Esophagus (tissue), 2 donors: ENCODE results near the gene NSD1. TPM values are rescaled to one million over a fixed set of nuclear protein-coding genes. Genes with fewer than 3 reads are reported as not detected.
A peak's percentile ranks its signal among the peaks of the same experiment; 100 is the strongest.
"Not testable (repeated sequence)": the region's sequence is repeated elsewhere in the genome, so short reads cannot be mapped to it uniquely, and the experiment has no call there.

ENCODE experiments used
- H3K27ac ChIP-seq, 2 donors: one replicate each; pipeline ENCODE4 v1.5.1; 2013; ENCODE audit warnings: low read depth in 2 of 2, mild to moderate bottlenecking in 2 of 2, inconsistent platforms in 1 of 2, low read length in 1 of 2, moderate library complexity in 1 of 2
- H3K27me3 ChIP-seq, 2 donors: one replicate each; pipeline ENCODE4 v1.6.1; 2013; ENCODE audit warnings: low read length in 2 of 2, control low read depth in 1 of 2, mild to moderate bottlenecking in 1 of 2; ENCODE audit not compliant: insufficient read depth in 2 of 2, control insufficient read depth in 1 of 2
- H3K36me3 ChIP-seq, 2 donors: one replicate each; pipeline ENCODE4 v1.6.1; 2013; ENCODE audit warnings: low read length in 1 of 2; ENCODE audit not compliant: control insufficient read depth in 2 of 2, insufficient read depth in 2 of 2
- H3K4me1 ChIP-seq, 2 donors: one replicate each; pipeline ENCODE4 v1.6.1; 2013; ENCODE audit warnings: low read length in 1 of 2; ENCODE audit not compliant: control insufficient read depth in 2 of 2, insufficient read depth in 2 of 2
- H3K4me3 ChIP-seq, 2 donors: one replicate each; pipeline ENCODE4 v1.5.1; 2013; ENCODE audit warnings: low read length in 2 of 2, mild to moderate bottlenecking in 2 of 2, low read depth in 1 of 2, moderate library complexity in 1 of 2
- H3K9me3 ChIP-seq, 2 donors: one replicate each; pipeline ENCODE4 v1.6.1; 2013; ENCODE audit warnings: mild to moderate bottlenecking in 2 of 2, low read depth in 1 of 2, low read length in 1 of 2, moderate library complexity in 1 of 2; ENCODE audit not compliant: control insufficient read depth in 2 of 2, insufficient read depth in 1 of 2
- WGBS, 2 donors: extraction: QIAGEN DNeasy Blood & Tissue Kit; methylation state at CpG; one replicate each; pipeline ENCODE4 v1.1.7; 2013; 5-methylcytosine and 5-hydroxymethylcytosine counted together
- polyA plus RNA-seq, 2 donors: library from polyadenylated mRNA; stranded (reverse); fragments of 200-250 nt; gene quantifications; one replicate each; pipeline ENCODE4 v1.2.3, GENCODE V29; 2013
- donor health status: healthy with polysubstance abuse.
- donor health status: Bipolar disorder and iron deficiency.

NSD1 gene
- polyA plus RNA-seq, 2 donors: 7.4 to 8.7 TPM

DNA sequence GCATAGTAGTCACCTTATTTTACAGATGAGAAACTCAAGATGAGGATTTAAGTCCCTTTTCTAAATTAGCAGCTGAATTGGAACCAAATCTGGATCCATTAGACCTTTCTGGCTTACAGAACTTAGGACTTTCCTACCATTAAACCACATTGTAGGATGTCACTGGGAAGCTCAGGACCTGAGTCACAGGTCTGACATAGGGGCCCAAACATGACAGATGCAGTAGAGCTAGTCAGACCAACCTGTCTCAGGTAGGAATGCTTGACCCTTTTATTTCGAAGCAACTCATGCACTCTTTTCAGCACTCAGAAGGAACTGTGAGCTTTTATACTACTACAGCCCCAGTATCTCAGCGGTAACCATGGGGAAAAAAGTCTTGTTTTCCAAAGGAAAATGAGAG lies 167.4 kb downstream of the NSD1 start:
- H3K4me3 ChIP-seq: no peak overlapping the region
- peaks cover 6 to 15% of the 10 kb centered on the region in 2 donors for H3K4me1 ChIP-seq
- 72 to 80% methylated on average over 2 of the region's 2 CpGs for WGBS, 2 donors
- peak overlapping the region; percentile 88 to 99 for H3K27ac ChIP-seq
- H3K9me3 ChIP-seq: no peaks in the 10 kb centered on the region
- peaks cover 0 to 3% of the 10 kb centered on the region in 2 donors for H3K36me3 ChIP-seq
- no peaks in the 10 kb centered on the region for H3K27me3 ChIP-seq

DNA sequence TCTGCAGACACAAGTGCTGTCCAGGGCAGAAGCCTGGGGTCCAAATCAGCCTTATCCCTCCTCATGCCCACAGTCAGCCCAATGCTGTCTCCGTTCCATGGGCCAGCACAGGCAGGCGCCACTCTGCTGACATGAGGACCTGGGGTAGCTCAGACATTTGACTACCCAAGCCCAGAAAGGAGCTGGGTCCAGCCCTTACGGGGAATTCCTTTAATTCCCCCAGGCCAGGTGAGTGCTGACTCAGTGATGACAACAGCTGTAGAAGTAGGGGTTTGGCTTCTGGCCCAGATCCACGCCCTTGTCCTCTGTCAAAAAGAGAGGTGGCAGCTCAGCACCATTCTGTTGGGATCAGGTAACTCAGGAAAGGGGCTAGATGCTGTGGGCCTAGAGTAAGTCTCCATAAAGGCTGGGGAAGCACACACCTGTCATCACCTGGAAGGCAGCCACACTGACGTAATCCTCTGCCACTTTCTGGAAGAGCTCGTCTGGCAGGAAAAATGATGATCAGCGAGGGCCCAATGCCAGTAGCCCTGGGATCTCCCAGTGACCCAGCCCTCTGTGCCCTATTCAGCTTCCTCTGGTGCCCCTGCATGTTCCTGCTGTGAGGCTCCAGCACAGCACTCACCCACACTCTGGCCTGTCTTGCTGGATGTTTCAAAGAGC lies 168.1 kb downstream of the NSD1 start:
- peak overlapping the region; percentile 88 to 99 for H3K27ac ChIP-seq
- H3K9me3 ChIP-seq: no peaks in the 10 kb centered on the region
- peaks cover 6 to 15% of the 10 kb centered on the region in 2 donors for H3K4me1 ChIP-seq
- peak overlapping the region; percentile 90 to 94 for H3K4me3 ChIP-seq
- no peaks in the 10 kb centered on the region for H3K27me3 ChIP-seq
- H3K36me3 ChIP-seq: peaks cover 0 to 2% of the 10 kb centered on the region in 2 donors
- WGBS, 2 donors: 38 to 45% methylated on average over 7 of the region's 7 CpGs

DNA sequence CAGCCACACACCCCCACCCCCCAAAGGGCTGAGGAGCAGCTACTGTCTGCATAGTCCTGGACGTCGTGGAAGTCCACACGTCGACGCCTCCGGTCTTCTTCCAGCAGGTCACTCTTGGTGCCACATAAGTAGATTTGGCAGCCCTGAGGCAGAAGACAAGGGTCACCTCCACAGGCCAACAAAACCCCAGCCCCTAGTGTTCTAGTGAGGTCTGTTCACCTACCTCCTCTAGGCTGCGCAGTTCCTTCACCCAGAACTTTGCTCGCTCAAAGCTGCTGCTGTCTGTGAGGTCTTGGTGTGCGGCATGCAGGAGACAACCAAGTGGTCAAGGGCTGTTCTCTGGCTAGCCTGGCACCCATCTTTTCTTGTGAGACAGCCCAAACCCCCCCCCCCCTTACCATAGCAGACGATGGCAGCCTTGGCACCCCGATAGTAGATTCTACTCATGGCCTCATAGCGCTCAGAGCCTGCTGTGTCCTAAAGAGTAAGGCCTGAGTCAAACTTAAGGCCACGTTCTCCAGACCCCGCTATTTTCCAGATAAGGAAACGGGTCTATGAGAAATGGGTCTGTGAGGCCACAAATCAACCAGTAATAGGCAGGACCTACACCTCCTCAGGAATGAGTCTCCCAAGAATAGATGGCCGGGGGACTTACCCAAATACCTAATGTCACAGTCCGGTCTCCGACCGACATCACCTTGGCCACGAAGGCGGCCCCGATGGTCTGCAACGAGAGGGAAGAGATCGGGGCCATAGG lies 169.0 kb downstream of the NSD1 start:
- Histone ChIP-seq H3K27ac (peak overlapping the region; percentile 88 to 99), H3K9me3 (no peaks in the 10 kb centered on the region), H3K36me3 (peaks cover 0 to 8% of the 10 kb centered on the region in 2 donors), H3K27me3 (no peaks in the 10 kb centered on the region), H3K4me3 (peak overlapping the region; percentile 90 to 94), H3K4me1 (peaks cover 6 to 15% of the 10 kb centered on the region in 2 donors)
- WGBS, 2 donors: 24 to 31% methylated on average over 24 of the region's 24 CpGs

DNA sequence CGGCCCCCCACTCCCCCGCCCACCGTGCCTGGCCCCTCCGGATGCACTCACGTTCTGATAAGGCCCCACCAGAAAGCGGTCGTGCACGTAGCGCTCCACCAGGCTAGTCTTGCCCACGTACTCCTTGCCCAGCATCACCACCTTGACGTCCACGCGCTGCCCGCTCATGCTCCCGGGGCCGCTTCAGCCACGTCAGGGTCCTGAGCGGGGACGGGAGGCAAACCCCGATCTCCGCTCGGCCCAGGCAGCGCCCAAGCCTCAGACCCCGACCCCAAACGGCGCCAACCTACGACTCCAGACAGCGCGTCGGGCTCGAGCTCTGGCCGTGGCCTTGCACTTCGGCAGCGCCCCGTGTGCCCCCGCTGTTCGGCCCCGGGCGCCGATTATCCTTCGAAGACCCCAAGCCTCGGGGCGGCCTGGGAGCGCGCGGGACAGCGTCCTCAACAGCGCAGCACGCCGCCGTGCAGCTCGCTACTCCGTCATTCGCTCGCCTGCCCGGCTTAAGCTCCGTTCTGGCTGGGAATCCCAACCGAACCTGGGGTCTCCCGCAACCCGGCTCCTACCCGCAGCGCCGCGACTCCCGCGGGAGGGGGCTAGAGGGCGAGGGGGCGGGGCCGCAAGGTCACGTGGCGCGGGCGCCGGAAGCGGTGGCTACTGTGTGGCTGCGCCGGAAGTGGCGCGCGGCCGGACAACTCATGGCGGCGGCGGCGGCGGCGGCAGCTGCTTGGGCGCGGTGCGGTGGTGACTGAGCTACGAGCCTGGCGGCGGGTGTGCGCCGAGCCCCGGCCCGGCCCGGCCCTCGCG lies 169.8 kb downstream of the NSD1 start, which contains the start of the genes PRELID1 and RAB24:
Gene PRELID1 (plus strand): TSS at position 679 of the 804 bp plus-strand sequence. CDS start 187 bp downstream, outside the sequence.
Gene RAB24 (minus strand): TSS at position 599 of the 804 bp plus-strand sequence. CDS start 431 bp downstream, at position 168.
- WGBS, 2 donors: 0 to 1% methylated on average over 96 to 100 of the region's 100 CpGs
- H3K4me1 ChIP-seq: peaks cover 6 to 15% of the 10 kb centered on the region in 2 donors

DNA sequence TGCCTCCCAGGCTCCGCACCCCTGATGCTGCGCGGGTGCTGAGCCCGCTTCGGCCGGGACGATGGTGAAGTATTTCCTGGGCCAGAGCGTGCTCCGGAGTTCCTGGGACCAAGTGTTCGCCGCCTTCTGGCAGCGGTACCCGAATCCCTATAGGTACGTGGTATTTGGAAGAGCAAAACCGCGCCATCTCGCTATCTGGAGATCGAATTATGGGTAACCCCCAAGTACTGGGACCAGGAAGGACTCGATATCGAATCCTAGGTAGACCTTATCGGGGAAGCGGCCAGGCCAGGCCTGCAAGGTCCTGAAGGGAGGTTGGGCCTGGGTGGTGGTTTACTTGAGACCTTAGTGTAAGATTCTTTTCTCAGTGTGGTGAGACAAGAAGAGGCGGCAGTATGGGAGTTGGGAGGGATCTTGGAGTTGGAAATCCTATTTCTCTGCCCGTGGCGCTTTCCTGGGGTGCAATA lies 170.4 kb downstream of the NSD1 start:
- Histone ChIP-seq H3K27ac (peak overlapping the region; percentile 88 to 99), H3K27me3 (no peaks in the 10 kb centered on the region), H3K36me3 (peaks cover 0 to 11% of the 10 kb centered on the region in 2 donors), H3K4me3 (peak overlapping the region; percentile 90 to 94), H3K4me1 (peaks cover 6 to 15% of the 10 kb centered on the region in 2 donors), H3K9me3 (no peaks in the 10 kb centered on the region)
- WGBS, 2 donors: 1% methylated on average over 25 of the region's 25 CpGs

More for the DNA sequence above, 169.8 kb downstream of the NSD1 start, which contains the start of the genes PRELID1 and RAB24:
- Histone ChIP-seq H3K27ac (peak within 1 kb of the TSS; percentile 88 to 99), H3K36me3 (peaks cover 0 to 11% of the 10 kb centered on the region in 2 donors), H3K9me3 (no peaks in the 10 kb centered on the region), H3K27me3 (no peaks in the 10 kb centered on the region), H3K4me3 (peak within 1 kb of the TSS; percentile 90 to 94)

DNA sequence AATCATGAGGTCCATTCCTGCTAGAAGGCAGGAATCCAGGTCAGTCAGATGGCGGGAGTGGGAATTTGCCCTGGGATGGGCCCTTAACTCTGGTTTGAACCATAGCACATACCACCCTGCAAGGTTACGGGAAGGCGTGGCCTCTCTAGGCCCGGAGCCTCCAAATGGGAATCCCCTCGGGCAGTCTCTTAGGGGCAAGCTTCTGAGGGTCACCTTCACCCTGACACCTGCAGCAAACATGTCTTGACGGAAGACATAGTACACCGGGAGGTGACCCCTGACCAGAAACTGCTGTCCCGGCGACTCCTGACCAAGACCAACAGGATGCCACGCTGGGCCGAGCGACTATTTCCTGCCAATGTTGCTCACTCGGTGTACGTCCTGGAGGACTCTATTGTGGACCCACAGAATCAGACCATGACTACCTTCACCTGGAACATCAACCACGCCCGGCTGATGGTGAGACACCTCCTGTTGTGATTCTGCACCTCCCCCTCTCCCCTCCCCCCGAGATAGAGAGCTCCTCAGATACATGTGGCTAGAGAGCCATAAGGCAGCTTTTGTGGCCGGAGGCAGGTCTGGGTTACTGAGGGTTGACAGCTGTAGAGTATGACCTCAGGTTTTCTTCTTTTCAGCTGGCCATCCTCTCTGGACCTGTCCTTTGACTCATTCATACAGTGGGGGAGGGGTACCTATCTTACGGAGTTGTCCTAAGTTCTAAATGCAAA lies 171.0 kb downstream of the NSD1 start:
- Histone ChIP-seq H3K27me3 (no peaks in the 10 kb centered on the region), H3K4me3 (peak overlapping the region; percentile 90 to 94), H3K4me1 (peaks cover 5 to 15% of the 10 kb centered on the region in 2 donors), H3K9me3 (no peaks in the 10 kb centered on the region), H3K36me3 (peaks cover 0 to 11% of the 10 kb centered on the region in 2 donors), H3K27ac (peak overlapping the region; percentile 88 to 99)
- WGBS, 2 donors: 17 to 20% methylated on average over 14 to 19 of the region's 19 CpGs

DNA sequence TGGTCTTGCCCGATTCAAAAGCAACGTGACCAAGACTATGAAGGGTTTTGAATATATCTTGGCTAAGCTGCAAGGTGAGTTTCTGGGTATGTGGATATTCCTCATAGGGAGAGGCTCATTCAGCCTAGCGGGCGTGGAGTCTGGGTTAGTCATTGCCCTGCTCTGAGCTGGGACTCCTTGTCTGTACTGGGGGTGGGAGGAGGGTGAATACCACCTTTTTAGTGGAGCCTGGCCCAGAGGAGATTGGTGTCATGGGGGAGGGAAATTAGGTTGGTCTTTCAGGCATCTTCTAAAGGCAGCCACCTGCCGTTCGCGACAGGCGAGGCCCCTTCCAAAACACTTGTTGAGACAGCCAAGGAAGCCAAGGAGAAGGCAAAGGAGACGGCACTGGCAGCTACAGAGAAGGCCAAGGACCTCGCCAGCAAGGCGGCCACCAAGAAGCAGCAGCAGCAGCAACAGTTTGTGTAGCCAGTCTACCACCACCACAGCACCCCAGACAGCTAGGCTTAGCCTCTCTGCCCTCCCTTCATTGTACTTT lies 172.6 kb downstream of the NSD1 start:
- 72 to 77% methylated on average over 11 of the region's 11 CpGs for WGBS, 2 donors
- H3K27ac ChIP-seq: peak overlapping the region in 1 of 2 donors; percentile 80
- H3K4me1 ChIP-seq: peaks cover 6 to 16% of the 10 kb centered on the region in 2 donors
- not testable (repeated sequence) for H3K9me3 ChIP-seq, H3K27me3 ChIP-seq, H3K4me3 ChIP-seq
- peaks cover 0 to 11% of the 10 kb centered on the region in 2 donors for H3K36me3 ChIP-seq

DNA sequence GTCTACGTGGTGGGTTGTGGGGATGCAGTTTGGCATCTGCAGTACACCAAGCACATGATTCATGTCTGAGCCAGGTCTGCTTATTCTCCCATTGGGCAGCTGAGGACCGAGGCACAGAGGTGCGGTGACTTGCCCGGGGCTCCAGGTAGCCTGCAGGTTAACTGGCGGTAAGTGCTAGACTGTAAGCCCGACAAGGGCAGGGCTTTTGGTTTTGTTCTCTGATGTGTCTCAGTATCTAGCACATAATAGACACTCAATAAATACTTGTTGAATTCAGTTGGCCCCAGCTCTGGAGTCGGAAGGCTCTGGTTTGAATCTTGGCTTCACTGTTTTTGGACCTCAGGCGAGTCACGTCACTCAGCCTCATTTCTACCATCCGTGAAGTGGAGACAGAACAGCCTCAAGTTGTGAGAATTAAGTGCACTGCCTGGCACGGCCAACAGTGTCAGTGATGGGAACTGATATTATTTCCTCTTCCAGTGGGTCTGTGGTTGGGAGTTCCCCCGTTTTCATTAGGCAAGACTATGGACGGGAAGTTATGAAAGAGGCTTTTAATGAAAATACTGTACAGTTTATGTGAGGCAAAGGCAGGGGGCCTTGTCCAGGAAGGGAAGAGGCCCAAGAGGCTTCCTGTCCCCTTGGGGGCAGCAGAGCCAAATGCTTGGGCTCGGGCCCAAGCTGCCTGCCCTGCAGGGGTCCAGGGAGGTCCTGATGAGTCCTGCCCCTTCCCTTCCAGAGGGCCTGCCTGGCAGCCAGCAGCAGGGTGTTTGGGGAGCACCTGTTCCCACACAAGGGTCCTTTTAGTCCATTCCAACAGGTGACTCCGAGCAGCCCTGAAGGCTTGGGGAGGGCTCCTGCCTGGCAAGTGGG lies 173.3 kb downstream of the NSD1 start:
- Histone ChIP-seq H3K27ac (peak overlapping the region; percentile 14 to 80), H3K4me3 (no peak overlapping the region), H3K9me3 (no peaks in the 10 kb centered on the region), H3K27me3 (no peaks in the 10 kb centered on the region), H3K4me1 (peaks cover 12 to 15% of the 10 kb centered on the region in 2 donors), H3K36me3 (peaks cover 0 to 11% of the 10 kb centered on the region in 2 donors)
- 62 to 69% methylated on average over 15 of the region's 15 CpGs for WGBS, 2 donors
